GM13976 (cell line): Measurements from ENCODE around the gene ORAI2.
"Not testable (repeated sequence)": the region's sequence is repeated elsewhere in the genome, so short reads cannot be mapped to it uniquely, and the experiment has no call there.

Source experiments
- DNase-seq: peaks from one replicate; pipeline ENCODE4 v3.0.0; 2012; ENCODE audit warnings: low spot score
- in situ Hi-C: fragments of 300-500 bp; cut with MboI; formaldehyde crosslinking; loops from one replicate; pipeline ENCODE4 v1.12.0; 2022; ENCODE audit warnings: low sequenced_read_pairs, mixed read lengths, inconsistent platforms; ENCODE audit not compliant: unreplicated experiment

The ORAI2 gene

DNA sequence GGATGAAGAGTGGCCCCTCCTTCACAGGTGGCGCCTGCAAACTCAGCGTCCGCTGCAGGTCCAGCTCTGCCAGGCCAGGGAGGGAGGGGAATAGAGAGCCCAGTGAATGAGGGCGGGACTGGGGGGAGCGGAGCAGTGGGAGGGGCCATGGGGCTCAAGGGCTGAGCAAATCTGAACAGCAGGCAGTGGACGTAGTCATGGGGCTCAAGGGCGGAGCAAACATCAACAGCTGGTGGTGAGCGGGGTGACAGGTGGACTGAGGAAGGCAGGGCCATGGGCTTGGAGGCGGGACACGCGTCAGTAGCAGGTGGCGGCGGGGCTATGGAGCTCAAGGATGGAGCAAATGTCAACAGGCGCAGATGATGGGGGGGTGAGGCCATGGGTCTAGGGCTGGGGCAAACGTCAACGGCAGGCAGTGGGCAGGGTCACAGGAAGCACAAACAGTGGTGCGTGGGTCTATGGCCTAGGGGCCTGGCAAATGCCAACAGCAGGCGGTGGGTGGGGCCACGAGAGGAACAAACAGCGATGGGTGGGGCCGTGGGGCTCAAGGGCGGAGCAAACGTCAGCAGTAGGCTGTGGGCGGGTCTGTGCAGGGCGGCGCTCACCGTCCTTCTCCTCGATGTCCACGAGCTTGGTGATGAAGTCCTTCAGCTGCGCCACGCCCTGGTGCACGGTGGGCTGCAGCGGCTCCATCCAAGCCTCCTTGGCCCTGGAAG, 60.0 kb downstream of the ORAI2 start:
- in situ Hi-C loops: not testable (repeated sequence)

DNA sequence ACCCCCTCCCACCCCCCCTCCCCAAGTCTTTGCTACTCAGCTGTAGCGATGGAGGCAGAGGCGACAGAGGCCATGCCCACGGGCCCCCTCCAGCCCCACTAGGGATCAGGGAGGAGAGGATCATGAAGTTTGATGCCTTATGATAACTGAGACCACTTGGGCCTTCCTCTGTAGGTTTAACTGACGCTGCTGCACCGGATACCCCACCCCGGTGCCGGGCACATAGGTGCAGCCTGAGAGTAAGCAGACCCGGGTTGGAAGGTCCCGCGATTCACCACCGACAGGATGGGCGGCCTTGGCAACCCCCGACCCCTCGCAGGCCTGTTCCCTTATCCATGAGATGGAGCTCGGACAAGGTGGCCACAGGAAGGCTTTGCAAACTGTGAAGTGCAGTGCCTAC, 60.7 kb downstream of the ORAI2 start:
- in situ Hi-C loops, DNase-seq: not testable (repeated sequence)

More for the DNA sequence above, 60.0 kb downstream of the ORAI2 start:
- not testable (repeated sequence) for DNase-seq

DNA sequence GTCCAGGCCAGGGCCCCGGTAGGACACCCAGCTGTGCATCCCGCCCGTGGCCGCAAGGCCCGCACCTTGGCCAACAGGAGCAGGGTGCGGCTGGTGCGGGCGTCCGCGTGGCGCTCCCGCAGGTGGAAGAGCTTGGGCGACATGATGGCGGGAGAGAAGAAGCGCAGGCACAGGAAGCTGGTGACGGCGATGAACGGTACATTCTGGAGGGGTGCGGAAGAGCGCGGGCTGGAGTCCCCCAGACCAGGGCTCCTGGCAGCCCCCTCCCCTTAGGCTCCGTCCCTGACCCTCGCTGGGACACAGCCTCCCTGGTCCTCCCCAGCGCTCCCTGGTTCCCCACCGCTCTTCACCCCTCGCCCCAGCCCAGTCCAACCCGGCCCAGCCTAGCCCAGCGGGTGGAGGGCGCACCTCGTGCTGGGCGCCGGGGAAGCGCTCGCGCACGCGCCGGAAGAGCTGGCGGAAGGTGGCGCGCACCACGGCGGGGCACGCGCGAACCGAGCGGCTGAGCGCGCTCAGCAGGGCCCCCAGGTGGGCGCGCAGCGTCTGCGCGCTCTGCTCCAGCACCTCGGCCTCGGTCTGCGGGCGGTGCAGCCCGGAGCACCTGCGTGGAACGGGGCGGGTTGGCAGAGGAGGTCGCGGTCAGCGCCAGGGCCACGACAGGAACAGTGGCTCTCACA, 61.2 kb downstream of the ORAI2 start:
- DNase-seq, in situ Hi-C loops: not testable (repeated sequence)

DNA sequence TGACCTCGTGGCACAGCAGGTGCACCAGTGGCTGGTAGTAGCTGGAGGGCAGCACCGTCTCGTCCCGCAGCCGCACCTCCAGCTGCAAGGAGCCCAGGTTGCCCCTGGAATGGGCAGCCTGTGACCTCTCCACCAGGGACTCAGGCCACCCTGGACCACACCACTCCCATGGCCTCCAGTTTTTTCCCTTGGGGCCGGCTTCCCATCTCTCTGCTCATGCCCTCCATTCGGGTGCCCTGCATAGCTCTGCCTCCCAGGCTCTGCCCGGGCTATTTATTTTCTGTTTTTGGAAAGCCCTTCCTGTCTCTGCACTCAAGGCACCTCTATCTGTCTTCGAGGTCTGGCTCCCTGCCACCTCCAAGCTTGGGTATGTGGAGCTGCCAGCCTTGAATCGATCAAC, 63.5 kb downstream of the ORAI2 start:
- in situ Hi-C loops, DNase-seq: not testable (repeated sequence)

DNA sequence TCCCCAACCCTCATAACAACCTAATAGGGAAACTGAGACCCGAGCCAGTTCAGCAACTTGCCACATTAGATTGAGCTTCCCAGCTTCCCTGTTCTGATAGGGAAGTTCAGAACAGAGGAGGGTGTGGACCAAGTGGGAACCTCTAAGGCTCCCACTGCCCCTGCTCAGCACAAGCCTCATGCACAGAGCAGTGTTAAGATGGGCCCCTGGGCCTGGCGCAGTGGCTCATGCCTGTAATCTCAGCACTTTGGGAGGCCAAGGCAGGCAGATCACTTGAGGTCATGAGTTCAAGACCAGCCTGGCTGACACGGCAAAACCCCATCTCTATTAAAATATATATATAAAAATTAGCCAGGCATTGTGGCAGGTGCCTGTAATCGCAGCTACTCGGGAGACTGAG, 63.9 kb downstream of the ORAI2 start:
- in situ Hi-C loops, DNase-seq: not testable (repeated sequence)

DNA sequence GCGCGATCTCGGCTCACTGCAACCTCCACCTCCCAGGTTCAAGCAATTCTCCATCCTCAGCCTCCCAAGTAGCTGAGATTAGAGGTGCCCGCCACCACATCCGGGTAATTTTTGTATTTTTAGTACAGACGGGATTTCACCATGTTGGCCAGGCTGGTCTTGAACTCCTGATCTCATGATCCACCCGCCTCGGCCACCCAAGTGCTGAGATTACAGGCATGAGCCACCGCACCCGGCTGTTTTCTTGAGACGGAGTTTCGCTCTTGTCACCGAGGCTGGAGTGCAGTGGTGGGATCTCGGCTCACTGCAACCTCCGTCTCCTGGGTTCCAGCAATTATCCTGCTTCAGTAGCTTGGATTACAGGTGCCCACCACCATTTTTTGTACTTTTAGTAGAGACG, 64.9 kb downstream of the ORAI2 start:
- not testable (repeated sequence) for DNase-seq

DNA sequence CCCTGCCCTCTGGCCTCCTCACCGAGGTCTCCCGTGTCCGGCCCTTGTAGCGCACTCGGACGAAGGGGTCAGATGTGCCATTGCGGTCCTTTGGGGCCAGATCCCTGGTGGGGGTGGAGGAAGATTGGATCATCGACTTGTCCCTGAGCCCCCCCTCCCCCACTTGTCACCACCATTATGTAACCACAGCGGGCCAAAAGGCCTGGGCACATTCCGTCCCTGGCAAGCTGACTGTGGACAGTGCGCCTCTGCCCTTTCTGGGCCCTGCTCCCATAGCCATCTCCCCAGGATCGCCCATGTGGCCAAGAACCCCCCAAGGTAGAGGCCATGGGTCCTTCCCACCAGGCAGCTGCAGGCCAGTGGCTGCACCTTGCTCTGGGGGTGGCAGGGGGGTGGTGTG, 69.8 kb downstream of the ORAI2 start:
- in situ Hi-C loops, DNase-seq: not testable (repeated sequence)

More for the DNA sequence above, 64.9 kb downstream of the ORAI2 start:
- in situ Hi-C loops: not testable (repeated sequence)

DNA sequence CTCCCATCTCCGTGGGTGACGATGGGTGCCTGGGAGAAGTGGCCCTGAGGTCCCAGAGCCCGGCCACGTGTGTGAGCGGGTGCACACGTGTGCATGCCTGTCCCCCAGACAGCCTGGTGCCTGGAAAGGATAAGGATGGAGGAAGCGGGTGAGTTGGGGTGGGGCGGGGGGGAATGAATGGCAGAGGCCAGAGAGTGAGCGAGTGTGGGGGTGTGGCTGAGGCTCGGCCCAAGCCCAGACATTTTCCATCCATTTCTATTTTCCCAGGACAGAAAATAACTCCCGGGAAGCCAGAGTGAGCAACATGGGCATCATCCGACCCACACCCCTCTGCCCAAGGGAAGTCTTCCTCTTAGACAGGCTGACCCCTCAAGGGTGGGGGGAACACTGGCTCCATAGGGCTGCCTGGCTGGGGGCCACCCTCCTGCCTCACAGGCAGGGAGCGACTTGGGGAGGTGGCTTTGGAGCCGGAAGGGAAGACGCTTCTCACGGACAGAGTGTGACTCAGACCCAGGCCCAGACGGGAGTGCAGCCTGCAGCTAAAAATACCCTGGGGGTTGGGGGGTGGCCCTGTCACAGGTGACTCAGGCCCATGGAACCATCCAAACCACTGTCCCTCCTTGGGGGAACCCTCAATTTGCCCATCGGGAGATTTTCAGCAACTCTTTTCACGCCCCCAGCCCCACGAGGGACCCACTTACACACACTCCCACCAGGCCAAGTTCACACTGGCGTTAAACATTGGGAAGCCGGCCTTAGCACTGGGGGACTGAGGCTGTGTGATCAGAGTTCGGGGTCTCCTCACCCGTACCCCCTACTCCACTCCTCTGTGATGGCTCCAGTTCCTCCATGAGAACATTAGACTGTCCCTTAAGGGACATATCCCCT, 72.2 kb downstream of the ORAI2 start:
- in situ Hi-C loops, DNase-seq: not testable (repeated sequence)
